GM19452 (cell line): ENCODE results near the gene MYORG.

Experiments used
- ATAC-seq: cut with Tn5 transposase; IDR thresholded peaks from one replicate; pipeline ENCODE4 v1.9.1; 2021; ENCODE audit not compliant: unreplicated experiment

Gene MYORG

GRCh38 chr9:34376596-34377403 is at the start of gene MYORG:
Gene MYORG (minus strand): TSS chr9:34376898. CDS start chr9:34372943, 3,955 bp downstream.
- peak; percentile 85 for ATAC-seq

- ATAC-seq = no peak
Measured at GRCh38 chr9:34419716-34420504, 43.2 kb upstream of the MYORG start.

GRCh38 chr9:34417734-34418133 is 41.0 kb upstream of the MYORG start:
- ATAC-seq = no peak

GRCh38 chr9:34413231-34413852 is 36.6 kb upstream of the MYORG start:
- ATAC-seq = no peak

GRCh38 chr9:34412336-34412735 is 35.6 kb upstream of the MYORG start:
- no peak for ATAC-seq

GRCh38 chr9:34409154-34409553 is 32.5 kb upstream of the MYORG start:
- ATAC-seq = no peak

GRCh38 chr9:34408173-34408572 is 31.5 kb upstream of the MYORG start:
- ATAC-seq = no peak

- ATAC-seq = no peak
Measured at GRCh38 chr9:34406219-34406618, 29.5 kb upstream of the MYORG start.

GRCh38 chr9:34405719-34406118 is 29.0 kb upstream of the MYORG start:
- no peak for ATAC-seq

- ATAC-seq = no peak
Measured at GRCh38 chr9:34403554-34404380, 27.1 kb upstream of the MYORG start.

GRCh38 chr9:34400686-34401602 is 24.2 kb upstream of the MYORG start:
- ATAC-seq = no peak

- no peak for ATAC-seq
Measured at GRCh38 chr9:34400275-34400674, 23.6 kb upstream of the MYORG start.

GRCh38 chr9:34399729-34400128 is 23.0 kb upstream of the MYORG start:
- no peak for ATAC-seq

- ATAC-seq = no peak
Measured at GRCh38 chr9:34398875-34399274, 22.2 kb upstream of the MYORG start.

GRCh38 chr9:34396276-34397214 is 19.8 kb upstream of the MYORG start:
- no peak for ATAC-seq

- no peak for ATAC-seq
Measured at GRCh38 chr9:34392511-34392910, 15.8 kb upstream of the MYORG start.

GRCh38 chr9:34387239-34387638 is 10.5 kb upstream of the MYORG start:
- ATAC-seq = no peak

GRCh38 chr9:34386656-34387055 is 10.0 kb upstream of the MYORG start:
- ATAC-seq = no peak
